Stimulated activated CD4-positive, alpha-beta T cell treated with anti-CD3 and anti-CD28 coated beads, TNF-alpha, amount 100 ng/mL, for 1 hour (primary cell): ENCODE measurements around the gene MB21D2.

ENCODE experiments used
- DNase-seq, 3 donors: peaks; one replicate each; pipeline ENCODE4 v3.0.0-alpha.2; 2020; ENCODE audit warnings: low read depth in 3 of 3, low spot score in 1 of 3

MB21D2 gene

DNA sequence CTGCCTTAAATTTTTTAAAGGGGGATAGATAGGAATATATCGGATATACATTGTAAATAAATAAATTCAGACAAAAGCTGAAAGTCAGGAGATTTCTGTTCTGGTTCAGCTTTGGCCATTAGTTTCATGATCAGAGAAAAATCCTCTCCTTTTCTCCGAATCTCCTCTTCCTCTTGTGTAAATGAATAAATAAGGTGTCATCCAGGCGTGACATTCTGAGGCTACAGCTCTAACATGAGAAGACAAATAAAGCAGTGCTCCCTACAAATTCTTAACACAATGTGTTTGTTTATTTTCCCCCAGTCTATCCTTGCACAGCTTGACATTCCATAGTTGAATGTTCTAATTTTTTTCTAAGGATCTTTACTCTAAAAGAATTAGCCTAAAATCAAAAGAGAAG, 9.4 kb upstream of the MB21D2 start:
- DNase-seq = no peak

- DNase-seq = no peak
These were observed 6.1 kb upstream of the MB21D2 start for GRCh38 chr3:192923731-192924130.

DNA sequence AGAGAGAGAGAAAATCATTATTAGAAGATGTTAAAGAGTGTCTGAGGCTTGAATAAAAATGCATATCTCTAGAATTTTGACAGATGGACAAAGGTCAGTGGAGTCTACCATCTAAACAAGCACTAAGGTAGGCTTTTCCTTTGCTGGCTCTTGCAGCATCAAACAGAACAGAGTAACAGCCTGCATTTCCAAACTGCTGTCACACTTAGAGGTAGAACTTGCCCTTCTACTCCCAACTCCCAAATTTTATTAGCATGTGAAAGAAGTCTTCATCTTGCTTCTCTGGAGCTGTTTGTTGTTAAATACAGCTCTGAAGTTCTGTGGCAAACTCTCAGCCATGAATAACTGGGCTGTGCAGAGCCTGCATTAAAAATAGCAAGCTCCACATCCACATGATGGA, 4.1 kb upstream of the MB21D2 start:
- DNase-seq = no peak

DNA sequence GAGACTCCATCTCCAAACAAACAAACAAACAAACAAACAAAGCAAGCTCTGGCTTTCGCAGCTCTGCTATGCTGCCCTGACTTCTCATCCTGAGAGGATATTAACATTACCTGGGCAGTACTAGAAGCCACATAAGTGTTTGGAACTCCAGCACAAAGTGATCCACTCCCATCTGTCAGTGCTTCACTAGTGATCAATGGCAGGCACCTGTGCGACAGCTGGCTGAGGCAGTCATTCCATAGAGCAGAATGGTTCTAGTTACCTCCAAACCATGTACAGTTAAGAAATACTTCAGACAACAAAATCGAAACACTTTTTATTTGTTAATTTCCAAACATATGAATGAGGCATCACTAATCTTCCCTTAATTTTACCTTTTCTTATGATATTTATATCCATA, 2.8 kb upstream of the MB21D2 start:
- no peak for DNase-seq

GRCh38 chr3:192919901-192920300, 2.2 kb upstream of the MB21D2 start:
- DNase-seq = no peak

GRCh38 chr3:192918275-192918588, 576 bp upstream of the MB21D2 start:
- no peak for DNase-seq

DNA sequence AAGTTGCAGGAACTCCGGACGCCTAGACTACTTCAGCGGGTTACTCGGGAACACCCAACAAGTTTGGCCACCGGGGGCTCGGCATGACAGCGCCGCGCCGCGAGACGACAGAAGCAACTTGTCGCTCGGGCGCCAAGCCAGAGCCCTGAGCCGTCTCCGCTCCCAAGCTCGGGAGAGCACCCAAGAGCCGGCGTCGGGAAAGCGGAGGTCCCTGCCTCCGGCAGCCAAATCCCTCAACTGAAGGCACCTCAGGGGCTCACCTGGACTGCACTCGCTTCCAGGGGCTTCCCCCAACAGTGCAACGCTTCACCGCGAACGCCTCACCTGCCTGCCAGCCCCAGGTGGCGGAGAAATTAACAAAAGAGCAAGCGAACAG, 640 bp downstream of the MB21D2 start:
- no peak for DNase-seq

DNA sequence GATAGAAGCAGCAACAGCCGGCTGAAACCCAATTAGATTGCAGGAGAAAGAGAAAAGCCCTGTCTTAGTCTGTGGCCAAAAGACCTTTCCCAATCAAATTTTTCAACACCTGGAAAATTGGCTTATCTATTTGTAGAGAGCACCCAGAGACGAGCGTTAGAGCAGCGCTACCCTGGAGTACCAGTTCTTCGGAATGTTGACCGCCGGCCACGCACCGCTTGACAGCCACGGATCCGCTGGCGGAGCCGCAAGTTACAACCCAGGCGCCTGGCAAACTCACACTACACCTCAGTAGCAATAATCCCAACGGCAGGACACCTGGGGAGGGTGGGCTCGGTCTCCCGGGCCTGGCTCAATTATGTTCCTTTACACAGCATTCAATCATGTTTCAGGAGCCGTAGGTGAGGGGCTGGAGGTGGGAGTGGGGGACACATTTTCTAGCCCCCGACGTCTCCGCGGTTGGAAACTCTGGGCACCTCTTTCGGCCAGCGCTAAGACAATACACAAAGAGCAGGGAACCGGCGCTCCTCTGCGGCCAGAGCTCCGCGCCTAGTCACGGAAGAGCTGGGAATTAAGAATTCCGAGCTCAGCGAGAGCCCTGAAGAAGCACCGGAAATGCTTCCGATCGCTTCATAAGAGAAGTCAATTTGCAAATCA, 1.2 kb downstream of the MB21D2 start:
- no peak for DNase-seq

- no peak for DNase-seq
These were observed 1.9 kb downstream of the MB21D2 start for GRCh38 chr3:192915722-192916121.

DNA sequence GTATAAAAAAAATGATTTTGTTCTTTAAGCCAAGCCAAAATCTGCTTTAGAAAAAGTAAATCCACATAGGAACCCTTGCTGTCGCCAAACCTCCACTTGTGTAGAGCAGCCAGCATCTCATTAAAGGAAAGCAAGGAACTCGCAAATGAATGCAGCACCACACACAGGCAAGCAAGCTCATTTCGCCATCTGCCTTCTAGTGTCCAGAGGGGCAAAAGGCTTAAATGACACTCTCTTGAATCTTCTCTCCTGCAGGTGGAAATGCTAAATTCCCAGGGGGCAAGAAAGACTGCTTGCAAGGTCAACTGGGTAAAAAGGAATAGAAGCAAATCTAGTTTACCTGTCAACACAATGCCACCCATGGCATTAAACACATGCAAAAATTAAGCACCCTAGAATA, 2.4 kb downstream of the MB21D2 start:
- DNase-seq = no peak

GRCh38 chr3:192914848-192915247, 2.8 kb downstream of the MB21D2 start:
- DNase-seq = no peak

DNA sequence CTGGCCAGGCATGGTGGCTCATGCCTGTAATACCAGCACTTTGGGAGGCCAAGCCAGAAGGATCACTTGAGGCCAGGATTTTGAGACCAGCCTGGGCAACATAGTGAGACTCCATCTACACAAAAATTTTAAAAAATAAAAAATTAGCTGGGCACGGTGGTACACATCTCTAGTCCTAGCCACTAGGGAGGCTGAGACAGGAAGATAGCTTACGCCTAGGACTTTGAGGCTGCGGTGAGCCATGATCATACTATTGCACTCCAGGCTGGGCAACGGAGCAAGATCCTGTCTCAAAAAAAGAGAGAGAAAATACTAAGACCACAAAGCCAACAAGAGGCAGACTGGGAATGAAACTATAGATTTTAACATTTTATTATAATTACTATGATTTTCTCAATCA, 4.1 kb downstream of the MB21D2 start:
- DNase-seq = no peak

DNA sequence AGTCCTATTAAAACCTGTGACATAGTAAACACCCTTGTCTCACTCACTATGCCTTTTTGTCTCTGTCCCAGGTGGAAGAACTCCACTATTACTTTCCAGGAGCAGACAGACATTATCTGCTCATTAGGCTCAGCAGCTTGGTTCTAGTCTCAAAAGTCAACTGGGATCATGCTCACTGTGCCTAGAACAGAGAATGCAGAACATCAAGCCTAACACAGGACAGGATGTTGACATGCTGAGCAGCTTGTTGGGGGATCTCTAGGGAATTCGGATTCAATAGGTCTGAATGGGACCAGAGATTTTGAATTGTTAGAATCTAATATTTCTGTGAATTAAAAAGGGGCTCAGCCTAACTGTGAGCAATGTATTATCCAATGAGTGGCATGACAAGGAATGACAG, 6.4 kb downstream of the MB21D2 start:
- DNase-seq = no peak

- DNase-seq = no peak
These were observed 9.9 kb downstream of the MB21D2 start for GRCh38 chr3:192907784-192908183.

DNA sequence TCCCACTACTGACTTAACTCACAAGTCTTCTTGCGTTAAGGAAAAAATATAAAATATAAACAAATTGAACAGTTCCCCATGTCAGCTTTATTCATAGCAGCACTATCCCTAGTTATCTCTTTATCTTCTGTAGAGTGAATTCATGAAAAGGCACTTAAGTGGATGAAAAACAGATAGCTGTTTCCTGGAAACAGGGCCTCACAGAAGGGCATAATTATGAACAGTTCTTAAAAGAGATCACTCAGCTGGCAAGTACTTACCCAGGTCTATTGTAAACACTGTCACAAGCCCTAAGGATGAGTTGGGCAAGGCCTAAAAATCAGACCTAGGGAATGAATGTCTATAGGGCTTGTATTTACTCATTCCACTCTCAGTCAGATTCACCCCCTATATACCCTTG, 10.7 kb downstream of the MB21D2 start:
- no peak for DNase-seq

DNA sequence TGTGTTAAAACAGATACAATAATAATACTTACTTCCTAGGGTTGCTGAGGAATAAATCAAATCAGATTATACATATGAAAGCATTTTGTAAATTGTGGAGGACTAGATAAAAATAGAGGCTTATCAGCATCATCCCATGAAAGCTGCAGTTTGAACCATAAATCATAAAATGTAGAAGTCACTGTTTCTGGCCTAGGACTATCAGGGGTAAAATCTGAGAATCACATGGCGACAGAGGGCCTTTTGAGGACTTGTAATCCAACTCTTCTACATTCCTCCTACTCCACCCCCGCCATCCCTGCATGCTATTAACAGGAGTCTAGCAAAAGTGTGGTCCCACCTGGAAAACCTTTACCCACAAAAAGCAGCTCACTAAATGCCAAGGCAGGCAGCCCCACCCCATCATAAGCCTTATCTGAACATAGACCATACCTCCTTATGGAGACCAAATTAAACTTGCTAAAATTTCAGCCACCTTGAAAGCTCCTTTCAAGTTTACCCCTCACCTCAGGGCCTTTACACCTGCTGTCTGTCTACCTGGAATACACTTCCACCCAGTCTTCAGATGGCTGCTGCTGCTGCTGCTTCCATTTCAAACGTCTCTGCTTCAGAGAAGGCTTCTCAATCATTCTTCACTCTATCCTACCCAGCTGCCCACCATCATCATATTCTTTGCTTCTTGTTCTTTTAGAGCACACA, 11.5 kb downstream of the MB21D2 start:
- DNase-seq = no peak

- DNase-seq = no peak
These were observed 12.9 kb downstream of the MB21D2 start for GRCh38 chr3:192904632-192905289.

GRCh38 chr3:192902549-192902948, 15.1 kb downstream of the MB21D2 start:
- DNase-seq = no peak

DNA sequence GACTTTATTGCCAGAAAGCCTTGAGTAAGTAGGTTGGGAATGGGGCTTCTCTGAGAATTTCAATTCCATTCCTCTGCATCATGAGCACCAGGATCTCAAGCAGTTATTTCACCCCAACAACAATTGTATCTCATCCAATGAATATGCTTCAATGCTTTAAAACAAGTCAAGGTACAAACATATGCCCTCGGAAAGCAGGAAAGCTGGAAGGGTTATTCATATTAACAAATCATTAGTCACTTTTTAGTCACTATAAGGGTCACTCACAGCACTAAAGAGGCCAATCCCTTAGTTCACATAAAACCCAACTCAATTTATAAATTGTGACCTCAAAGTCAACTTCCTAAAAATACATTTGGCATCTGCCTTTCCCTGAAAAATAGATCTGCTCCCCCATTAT, 16.2 kb downstream of the MB21D2 start:
- DNase-seq = no peak

DNA sequence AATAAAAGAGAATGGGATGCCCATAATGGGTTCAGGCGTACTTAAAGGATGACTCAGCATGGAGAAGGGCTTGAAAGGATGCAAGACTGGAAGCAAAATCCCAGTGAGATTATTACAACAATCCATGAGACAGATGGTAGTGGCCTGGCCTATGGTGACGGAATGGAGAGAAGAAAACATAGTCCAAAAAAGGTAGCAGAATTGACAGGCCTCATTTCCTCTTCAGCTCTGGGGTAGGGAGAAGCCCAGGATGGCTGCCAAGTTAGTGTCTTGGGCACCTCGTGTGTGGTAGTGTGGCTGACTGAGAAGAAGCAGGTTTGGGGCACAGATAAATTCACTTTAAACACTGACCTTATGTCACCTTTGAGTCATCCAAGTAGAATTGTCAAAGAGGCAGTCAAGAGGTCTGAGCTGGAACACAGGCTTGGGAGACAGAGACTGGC, 18.1 kb downstream of the MB21D2 start:
- no peak for DNase-seq

- DNase-seq = no peak
These were observed 20.7 kb downstream of the MB21D2 start for GRCh38 chr3:192897005-192897404.

DNA sequence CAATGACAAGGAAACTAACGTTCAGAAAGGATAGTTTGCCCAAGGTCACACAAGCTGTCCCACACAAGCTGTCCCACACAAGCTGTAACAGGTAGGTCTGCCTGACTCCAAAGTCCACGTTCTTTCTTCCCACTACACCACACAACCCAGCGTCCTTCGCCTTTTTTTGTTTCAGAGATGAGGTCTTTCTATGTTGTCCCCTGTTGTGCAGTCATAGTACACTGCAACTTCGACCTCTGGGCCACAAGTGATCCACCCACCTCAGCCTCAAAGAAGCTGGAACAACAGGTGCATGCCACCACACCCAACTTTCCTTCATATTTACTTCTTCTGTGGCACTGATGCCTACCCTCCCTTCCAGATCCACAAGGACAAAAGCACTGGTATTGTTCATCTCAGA, 21.4 kb downstream of the MB21D2 start:
- no peak for DNase-seq

DNA sequence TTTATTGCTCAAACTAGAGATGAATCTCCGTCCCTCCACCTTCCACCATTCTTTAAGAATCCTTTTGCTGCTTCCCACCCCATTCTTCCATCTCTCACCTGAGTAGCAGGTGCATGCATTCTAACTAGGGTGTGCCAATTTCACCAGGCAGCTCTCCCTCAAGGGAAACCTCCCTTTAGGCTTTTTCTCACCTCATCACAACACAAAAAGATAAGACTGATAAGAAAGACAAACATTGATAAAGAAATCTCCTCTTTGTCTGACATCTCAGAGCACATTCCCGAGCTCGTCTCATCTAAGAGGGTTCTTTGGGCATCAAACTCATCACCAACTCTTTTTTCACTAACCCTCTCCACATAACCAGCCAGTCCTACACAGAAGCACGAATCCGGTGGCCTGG, 23.0 kb downstream of the MB21D2 start:
- DNase-seq = no peak
